Cardiac fibroblast (primary cell): ENCODE results near the gene CHST11.

Source experiments
- DNase-seq, 2 donors: peaks; one replicate each; pipeline versions ENCODE4 v3.0.0 to v3.0.0-alpha.2; 2010; ENCODE audit warnings: low read depth in 2 of 2
- H3K4me3 ChIP-seq, 2 donors: replicated peaks in 1 of 2; 1 replicate in 1 of 2; 2 replicates in 1 of 2; pipeline ENCODE4 v1.5.1; 2011; ENCODE audit warnings: low read depth in 2 of 2, low read length in 2 of 2, mild to moderate bottlenecking in 2 of 2, moderate library complexity in 1 of 2
- CTCF ChIP-seq: IDR thresholded peaks from one replicate; pipeline ENCODE4 v1.5.1; 2011; ENCODE audit warnings: low read depth, mild to moderate bottlenecking, low read length, inconsistent platforms

The CHST11 gene

GRCh38 chr12:104692557-104693218, 235.9 kb downstream of the CHST11 start:
- no peak overlapping the region for H3K4me3 ChIP-seq
- DNase-seq, result no peak
- no peak for TF ChIP-seq CTCF

GRCh38 chr12:104693493-104693892, 236.7 kb downstream of the CHST11 start:
- no peak for DNase-seq
- TF ChIP-seq CTCF, result no peak
- H3K4me3 ChIP-seq, result no peak overlapping the region

GRCh38 chr12:104694161-104694560, 237.4 kb downstream of the CHST11 start:
- no peak overlapping the region for H3K4me3 ChIP-seq
- peak in 1 of 2 donors; percentile 55 for DNase-seq
- TF ChIP-seq CTCF, result no peak

GRCh38 chr12:104694711-104695110, 238.0 kb downstream of the CHST11 start:
- no peak overlapping the region for H3K4me3 ChIP-seq
- DNase-seq, result peak in 1 of 2 donors; percentile 55
- no peak for TF ChIP-seq CTCF

GRCh38 chr12:104695453-104696148, 238.9 kb downstream of the CHST11 start:
- peak; percentile 92 to 96 for DNase-seq
- peak overlapping the region in 1 of 2 donors; percentile 2 for H3K4me3 ChIP-seq

GRCh38 chr12:104697186-104697585, 240.4 kb downstream of the CHST11 start:
- no peak for TF ChIP-seq CTCF
- H3K4me3 ChIP-seq, result no peak overlapping the region
- no peak for DNase-seq

More at GRCh38 chr12:104695453-104696148, 238.9 kb downstream of the CHST11 start:
- no peak for TF ChIP-seq CTCF

- H3K4me3 ChIP-seq, result no peak overlapping the region
- no peak for TF ChIP-seq CTCF
- peak in 1 of 2 donors; percentile 62 for DNase-seq
These were observed 242.1 kb downstream of the CHST11 start for GRCh38 chr12:104698871-104699270.
